ENCODE measurements around the gene CHMP4B. TPM values are rescaled to one million over a fixed set of nuclear protein-coding genes. Genes with fewer than 3 reads are reported as not detected.

CHMP4B gene
- total RNA-seq, 1 experiment from 2014 or later = 68.9 TPM

DNA sequence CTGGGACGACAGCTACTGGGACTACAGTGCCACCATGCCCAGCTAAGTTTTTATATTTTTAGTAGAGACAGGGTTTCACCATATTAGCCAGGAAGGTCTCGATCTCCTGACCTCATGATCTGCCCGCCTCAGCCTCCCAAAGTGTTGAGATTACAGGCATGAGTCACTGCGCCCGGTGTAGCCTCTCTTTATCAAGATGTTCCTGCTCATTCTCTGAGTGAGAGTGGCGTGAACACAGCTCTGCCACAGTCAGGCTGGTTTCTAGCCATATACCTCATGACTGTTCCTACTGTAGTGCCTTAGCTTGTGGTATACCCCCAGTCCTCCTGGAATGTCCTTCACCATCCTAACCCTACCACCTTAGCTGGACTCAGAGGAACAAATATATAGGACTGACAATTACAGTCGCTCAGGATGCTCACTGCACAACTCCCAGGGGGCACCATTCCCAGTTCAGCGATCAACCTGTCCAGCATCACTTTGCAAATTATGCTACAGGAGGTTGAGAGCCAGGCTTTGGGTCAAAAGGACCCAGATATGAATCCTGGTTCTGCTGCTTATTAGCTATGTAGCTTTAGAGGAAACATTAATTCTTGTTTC, 86.3 kb downstream of the CHMP4B start:
- H3K4me3 ChIP-seq (ENCODE audit: low read depth, low read length, poor library complexity, severe bottlenecking) = no peak overlapping the region
- no peak for TF ChIP-seq EZH2 (IDR thresholded peaks at IDR 0.05; ENCODE audit: borderline replicate concordance, low read depth, low read length, poor library complexity, severe bottlenecking)
- TF ChIP-seq, protein P1, sequence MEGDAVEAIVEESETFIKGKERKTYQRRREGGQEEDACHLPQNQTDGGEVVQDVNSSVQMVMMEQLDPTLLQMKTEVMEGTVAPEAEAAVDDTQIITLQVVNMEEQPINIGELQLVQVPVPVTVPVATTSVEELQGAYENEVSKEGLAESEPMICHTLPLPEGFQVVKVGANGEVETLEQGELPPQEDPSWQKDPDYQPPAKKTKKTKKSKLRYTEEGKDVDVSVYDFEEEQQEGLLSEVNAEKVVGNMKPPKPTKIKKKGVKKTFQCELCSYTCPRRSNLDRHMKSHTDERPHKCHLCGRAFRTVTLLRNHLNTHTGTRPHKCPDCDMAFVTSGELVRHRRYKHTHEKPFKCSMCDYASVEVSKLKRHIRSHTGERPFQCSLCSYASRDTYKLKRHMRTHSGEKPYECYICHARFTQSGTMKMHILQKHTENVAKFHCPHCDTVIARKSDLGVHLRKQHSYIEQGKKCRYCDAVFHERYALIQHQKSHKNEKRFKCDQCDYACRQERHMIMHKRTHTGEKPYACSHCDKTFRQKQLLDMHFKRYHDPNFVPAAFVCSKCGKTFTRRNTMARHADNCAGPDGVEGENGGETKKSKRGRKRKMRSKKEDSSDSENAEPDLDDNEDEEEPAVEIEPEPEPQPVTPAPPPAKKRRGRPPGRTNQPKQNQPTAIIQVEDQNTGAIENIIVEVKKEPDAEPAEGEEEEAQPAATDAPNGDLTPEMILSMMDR (conservative IDR thresholded peaks at IDR 0.05; ENCODE audit: low read depth, low read length) = peak; percentile 59
- no peak for DNase-seq (ENCODE audit: low spot score)
- no TSS peak for BruUV-seq (replicated peaks)
- no peaks in the 10 kb centered on the region for H3K9me3 ChIP-seq (ENCODE audit: low read depth, low read length, poor library complexity, severe bottlenecking)
- peaks cover 4% of the 10 kb centered on the region for H3K4me1 ChIP-seq (ENCODE audit: insufficient read depth, low read length, poor library complexity, severe bottlenecking)
- ChIA-PET CTCF (no interaction called here), POLR2A (ENCODE audit: low non-redundant PET) (interaction anchor here (0.7 kb wide), 1 partner anchor 39 kb away, joined by 3 read pairs; no protein-coding TSS in a partner anchor)
- no peaks in the 10 kb centered on the region for H3K36me3 ChIP-seq (ENCODE audit: insufficient read depth, low read length, poor library complexity, severe bottlenecking)
- H3K27ac ChIP-seq (ENCODE audit: low read depth, low read length, poor library complexity, severe bottlenecking) = no peak overlapping the region
- H3K27me3 ChIP-seq (replicated peaks; ENCODE audit: insufficient read depth, low read depth, low read length, poor library complexity) = no peaks in the 10 kb centered on the region
- intact Hi-C loops (cut with micrococcal nuclease; ENCODE audit: unreplicated experiment) = no loop called here

- H3K36me3 ChIP-seq (ENCODE audit: insufficient read depth, low read length, poor library complexity, severe bottlenecking) = no peaks in the 10 kb centered on the region
- H3K4me1 ChIP-seq (ENCODE audit: insufficient read depth, low read length, poor library complexity, severe bottlenecking) = peaks cover 4% of the 10 kb centered on the region
- intact Hi-C loops (cut with micrococcal nuclease; ENCODE audit: unreplicated experiment) = no loop called here
- no peak overlapping the region for H3K27ac ChIP-seq (ENCODE audit: low read depth, low read length, poor library complexity, severe bottlenecking)
- H3K9me3 ChIP-seq (ENCODE audit: low read depth, low read length, poor library complexity, severe bottlenecking) = no peaks in the 10 kb centered on the region
- no TSS peak for BruUV-seq (replicated peaks)
- no peak overlapping the region for H3K4me3 ChIP-seq (ENCODE audit: low read depth, low read length, poor library complexity, severe bottlenecking)
- no peak for TF ChIP-seq EZH2 (IDR thresholded peaks at IDR 0.05; ENCODE audit: borderline replicate concordance, low read depth, low read length, poor library complexity, severe bottlenecking)
- TF ChIP-seq, protein P1 (conservative IDR thresholded peaks at IDR 0.05; ENCODE audit: low read depth, low read length) = no peak
- ChIA-PET POLR2A (ENCODE audit: low non-redundant PET) (no interaction called here), CTCF (no interaction called here)
- no peaks in the 10 kb centered on the region for H3K27me3 ChIP-seq (replicated peaks; ENCODE audit: insufficient read depth, low read depth, low read length, poor library complexity)
- DNase-seq (ENCODE audit: low spot score) = no peak
Observed at GRCh38 chr20:33899106-33899505, 88.0 kb downstream of the CHMP4B start.

DNA sequence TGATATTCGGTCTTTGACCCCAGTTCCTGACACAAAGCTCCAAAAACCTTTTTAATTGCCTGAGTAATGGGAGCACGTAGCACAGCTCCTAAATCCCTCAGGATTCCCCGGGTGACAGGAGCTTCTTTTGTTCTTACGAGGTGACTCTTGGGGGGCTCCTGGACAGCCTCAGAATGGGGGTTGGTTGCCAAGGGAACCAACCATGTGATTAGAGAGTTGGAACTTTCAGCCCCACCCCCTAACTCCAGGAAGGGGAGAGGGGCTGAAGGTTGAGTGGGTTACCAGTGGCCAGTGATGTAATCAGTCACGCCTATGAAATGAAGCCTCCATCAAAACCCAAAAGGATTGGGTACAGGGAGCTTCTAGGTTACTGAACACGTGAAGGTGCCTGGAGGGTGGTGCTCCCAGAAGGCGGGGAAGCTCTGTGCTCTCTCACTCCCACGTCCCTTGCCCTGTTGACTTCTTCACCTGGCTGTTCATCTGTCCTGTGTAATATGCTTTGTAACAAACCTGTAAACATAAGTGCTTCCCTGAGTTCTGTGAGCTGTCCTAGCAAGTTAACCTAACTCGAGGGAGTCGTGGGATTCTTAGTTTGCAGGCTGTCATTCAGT, 89.5 kb downstream of the CHMP4B start:
- POLR2A ChIA-PET (ENCODE audit: low non-redundant PET) = no interaction called here
- DNase-seq (ENCODE audit: low spot score) = no peak
- CTCF ChIA-PET = interaction anchor here (0.9 kb wide), 1 partner anchor 229 kb away, joined by 3 read pairs; no protein-coding TSS in a partner anchor
- BruUV-seq (replicated peaks) = no TSS peak
- TF ChIP-seq, protein P1 (conservative IDR thresholded peaks at IDR 0.05; ENCODE audit: low read depth, low read length) = no peak
- TF ChIP-seq EZH2 (IDR thresholded peaks at IDR 0.05; ENCODE audit: borderline replicate concordance, low read depth, low read length, poor library complexity, severe bottlenecking) = no peak
- Histone ChIP-seq H3K36me3 (ENCODE audit: insufficient read depth, low read length, poor library complexity, severe bottlenecking) (no peaks in the 10 kb centered on the region), H3K27me3 (replicated peaks; ENCODE audit: insufficient read depth, low read depth, low read length, poor library complexity) (no peaks in the 10 kb centered on the region), H3K9me3 (ENCODE audit: low read depth, low read length, poor library complexity, severe bottlenecking) (no peaks in the 10 kb centered on the region), H3K4me1 (ENCODE audit: insufficient read depth, low read length, poor library complexity, severe bottlenecking) (peaks cover 4% of the 10 kb centered on the region), H3K27ac (ENCODE audit: low read depth, low read length, poor library complexity, severe bottlenecking) (no peak overlapping the region), H3K4me3 (ENCODE audit: low read depth, low read length, poor library complexity, severe bottlenecking) (no peak overlapping the region)
- intact Hi-C loops (cut with micrococcal nuclease; ENCODE audit: unreplicated experiment) = no loop called here
